Suprapubic skin (tissue), 4 donors: ENCODE data around the gene RNGTT. TPM values are rescaled to one million over a fixed set of nuclear protein-coding genes. Genes with fewer than 3 reads are reported as not detected.

ENCODE experiments used
- DNase-seq, 2 donors: peaks; one replicate each; pipeline ENCODE4 v3.0.0-alpha.2; 2019; ENCODE audit warnings: low spot score in 2 of 2
- H3K27ac ChIP-seq: fragments of 200-600 bp; sonication (generic); one replicate; pipeline ENCODE4 v1.5.1; 2019
- H3K27me3 ChIP-seq: fragments of 200-600 bp; sonication (generic); one replicate; pipeline ENCODE4 v1.5.1; 2019
- H3K36me3 ChIP-seq: fragments of 200-600 bp; sonication (generic); one replicate; pipeline ENCODE4 v1.5.1; 2019
- H3K4me1 ChIP-seq: fragments of 200-600 bp; sonication (generic); one replicate; pipeline ENCODE4 v1.5.1; 2019
- H3K4me3 ChIP-seq: fragments of 200-600 bp; sonication (generic); one replicate; pipeline ENCODE4 v1.5.1; 2019; ENCODE audit warnings: mild to moderate bottlenecking
- H3K9me3 ChIP-seq: fragments of 200-600 bp; sonication (generic); one replicate; pipeline ENCODE4 v1.5.1; 2019
- EP300 ChIP-seq: sonication (generic); formaldehyde crosslinking; IDR thresholded peaks from one replicate; pipeline ENCODE4 v1.6.1; 2017; ENCODE audit warnings: antibody characterized with exemption
- POLR2A ChIP-seq, 2 donors: fragments of 450-650 bp; IDR thresholded peaks; one replicate each; pipeline ENCODE4 v1.6.1; 2017; ENCODE audit warnings: antibody characterized with exemption in 2 of 2, mild to moderate bottlenecking in 2 of 2, moderate library complexity in 2 of 2
- POLR2AphosphoS5 ChIP-seq, 3 donors: sonication (generic); formaldehyde crosslinking; IDR thresholded peaks; one replicate each; pipeline ENCODE4 v1.6.1; 2017; ENCODE audit warnings: antibody characterized with exemption in 3 of 3
- WGBS: methylation state at CpG from one replicate; pipeline ENCODE4 v1.1.5; 2018; 5-methylcytosine and 5-hydroxymethylcytosine counted together
- total RNA-seq, 4 donors: library from RNA; depleted of rRNA; stranded (reverse); fragments of >200 nt; gene quantifications; one replicate each; pipeline ENCODE4 v1.1.0, GENCODE V29; 2016
- TF ChIP-seq, protein P1 (sequence below), 2 donors: fragments of 200-600 bp in 1 of 2; fragments of 450-650 bp in 1 of 2; sonication (generic) in 1 of 2; IDR thresholded peaks; one replicate each; pipeline ENCODE4 v1.5.1; 2016 to 2019; ENCODE audit warnings: antibody characterized with exemption in 2 of 2, mild to moderate bottlenecking in 1 of 2, moderate library complexity in 1 of 2

RNGTT gene
- total RNA-seq, 4 donors from 2014 or later: 8.6 to 13.6 (median 11.6) TPM

DNA sequence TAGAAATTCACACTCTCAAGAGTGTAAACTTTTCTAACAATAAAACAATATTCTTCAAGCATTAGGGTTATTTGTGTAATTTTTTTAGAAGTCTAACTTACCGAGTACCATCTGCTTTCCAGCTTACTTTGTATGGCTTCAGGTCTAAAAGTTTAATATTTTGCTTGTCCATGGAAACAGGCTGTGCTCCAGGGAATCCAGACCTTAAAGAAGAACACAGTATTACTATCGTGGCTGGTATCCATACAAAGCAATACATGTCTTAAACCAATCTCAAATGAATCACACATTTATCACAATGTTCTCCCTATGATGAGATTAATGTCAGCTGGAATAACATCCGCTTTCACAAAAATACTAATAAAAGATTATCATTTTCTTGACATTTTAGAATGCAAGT, 73.0 kb downstream of the RNGTT start:
- Histone ChIP-seq H3K4me1 (no peaks in the 10 kb centered on the region), H3K4me3 (no peak overlapping the region), H3K36me3 (peaks cover 27% of the 10 kb centered on the region), H3K9me3 (peaks cover under 1% of the 10 kb centered on the region), H3K27me3 (no peaks in the 10 kb centered on the region), H3K27ac (no peak overlapping the region)
- TF ChIP-seq, protein P1, sequence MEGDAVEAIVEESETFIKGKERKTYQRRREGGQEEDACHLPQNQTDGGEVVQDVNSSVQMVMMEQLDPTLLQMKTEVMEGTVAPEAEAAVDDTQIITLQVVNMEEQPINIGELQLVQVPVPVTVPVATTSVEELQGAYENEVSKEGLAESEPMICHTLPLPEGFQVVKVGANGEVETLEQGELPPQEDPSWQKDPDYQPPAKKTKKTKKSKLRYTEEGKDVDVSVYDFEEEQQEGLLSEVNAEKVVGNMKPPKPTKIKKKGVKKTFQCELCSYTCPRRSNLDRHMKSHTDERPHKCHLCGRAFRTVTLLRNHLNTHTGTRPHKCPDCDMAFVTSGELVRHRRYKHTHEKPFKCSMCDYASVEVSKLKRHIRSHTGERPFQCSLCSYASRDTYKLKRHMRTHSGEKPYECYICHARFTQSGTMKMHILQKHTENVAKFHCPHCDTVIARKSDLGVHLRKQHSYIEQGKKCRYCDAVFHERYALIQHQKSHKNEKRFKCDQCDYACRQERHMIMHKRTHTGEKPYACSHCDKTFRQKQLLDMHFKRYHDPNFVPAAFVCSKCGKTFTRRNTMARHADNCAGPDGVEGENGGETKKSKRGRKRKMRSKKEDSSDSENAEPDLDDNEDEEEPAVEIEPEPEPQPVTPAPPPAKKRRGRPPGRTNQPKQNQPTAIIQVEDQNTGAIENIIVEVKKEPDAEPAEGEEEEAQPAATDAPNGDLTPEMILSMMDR (IDR thresholded peaks at IDR 0.05): no peak
- TF ChIP-seq POLR2A (IDR thresholded peaks at IDR 0.05) (no peak), EP300 (no peak), POLR2AphosphoS5 (IDR thresholded peaks at IDR 0.05) (no peak)
- WGBS: 66% methylated on average over 3 of the region's 3 CpGs
- DNase-seq: no peak

DNA sequence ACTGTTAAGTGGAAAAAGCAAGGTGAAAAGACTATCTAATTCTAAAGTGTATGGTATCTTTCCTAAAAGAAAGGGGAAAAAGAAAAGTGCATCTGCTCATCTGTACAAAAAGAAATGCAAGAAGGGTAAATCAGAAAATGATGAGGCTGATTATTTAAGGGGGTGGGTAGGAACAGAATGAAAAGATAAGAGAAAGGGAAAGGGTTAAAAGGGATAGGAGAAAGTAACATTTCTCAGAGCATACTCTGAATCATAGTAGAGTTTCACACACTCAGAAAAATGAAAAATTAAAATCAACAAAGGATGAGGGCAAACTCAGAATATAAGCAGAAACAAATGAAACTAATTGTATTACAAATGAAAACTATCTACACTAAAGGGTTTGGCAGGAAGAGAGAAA, 79.1 kb downstream of the RNGTT start:
- peaks cover 32% of the 10 kb centered on the region for H3K36me3 ChIP-seq
- H3K27ac ChIP-seq: no peak overlapping the region
- no peaks in the 10 kb centered on the region for H3K4me1 ChIP-seq
- DNase-seq: no peak
- H3K9me3 ChIP-seq: peaks cover 7% of the 10 kb centered on the region
- H3K4me3 ChIP-seq: no peak overlapping the region
- H3K27me3 ChIP-seq: no peaks in the 10 kb centered on the region
- TF ChIP-seq EP300 (no peak), POLR2A (IDR thresholded peaks at IDR 0.05) (no peak), POLR2AphosphoS5 (IDR thresholded peaks at IDR 0.05) (no peak)
- TF ChIP-seq, protein P1 (IDR thresholded peaks at IDR 0.05): no peak

DNA sequence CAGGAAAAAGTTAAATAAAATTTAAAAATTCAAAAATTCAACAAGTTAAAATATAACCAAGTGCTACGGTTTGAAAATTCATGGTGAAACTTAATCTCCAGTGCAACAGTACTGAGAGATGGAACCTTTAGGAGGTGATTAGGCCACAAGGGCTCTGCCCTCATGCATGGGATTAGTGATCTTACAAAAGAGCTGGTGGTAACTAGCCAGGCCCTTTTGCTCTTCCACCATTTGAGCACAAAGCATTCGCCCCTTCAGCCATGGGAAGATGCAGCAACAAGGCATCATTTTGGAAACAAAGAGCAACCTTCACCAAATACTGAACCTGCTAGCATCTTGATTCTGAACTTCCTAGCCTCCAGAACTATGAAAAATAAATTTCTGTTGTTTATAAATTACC, 80.9 kb downstream of the RNGTT start:
- H3K4me1 ChIP-seq: no peaks in the 10 kb centered on the region
- no peak overlapping the region for H3K4me3 ChIP-seq
- H3K9me3 ChIP-seq: peaks cover 7% of the 10 kb centered on the region
- peaks cover 25% of the 10 kb centered on the region for H3K36me3 ChIP-seq
- DNase-seq: no peak
- H3K27ac ChIP-seq: no peak overlapping the region
- 94% methylated on average over 2 of the region's 2 CpGs for WGBS
- TF ChIP-seq, protein P1 (IDR thresholded peaks at IDR 0.05): no peak
- no peaks in the 10 kb centered on the region for H3K27me3 ChIP-seq

DNA sequence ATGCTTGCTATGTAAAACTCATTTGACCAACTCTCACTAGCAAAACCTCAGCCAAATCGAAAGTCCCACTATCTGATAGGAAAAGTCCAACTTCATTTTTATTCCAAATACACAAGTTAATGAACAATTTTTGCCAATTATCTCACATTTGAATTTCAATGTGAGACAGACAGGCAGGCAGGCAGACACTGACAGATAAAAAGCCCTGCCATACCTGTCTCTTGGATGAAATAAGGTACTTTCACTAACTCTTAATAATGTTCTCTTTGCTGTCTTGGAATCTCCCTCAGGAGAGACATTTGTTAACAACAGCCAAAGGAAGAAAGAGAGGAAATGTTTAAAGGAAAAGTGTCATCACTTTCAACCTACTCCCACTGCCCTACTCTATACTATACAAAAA, 82.0 kb downstream of the RNGTT start:
- WGBS: 55% methylated on average over 1 of the region's 1 CpG
- H3K4me1 ChIP-seq: no peaks in the 10 kb centered on the region
- no peak for DNase-seq
- H3K9me3 ChIP-seq: peaks cover 7% of the 10 kb centered on the region
- peaks cover 20% of the 10 kb centered on the region for H3K36me3 ChIP-seq
- H3K27me3 ChIP-seq: no peaks in the 10 kb centered on the region
- no peak overlapping the region for H3K4me3 ChIP-seq
- TF ChIP-seq, protein P1 (IDR thresholded peaks at IDR 0.05): no peak
- TF ChIP-seq POLR2AphosphoS5 (IDR thresholded peaks at IDR 0.05) (no peak), POLR2A (IDR thresholded peaks at IDR 0.05) (no peak), EP300 (no peak)
- H3K27ac ChIP-seq: no peak overlapping the region

DNA sequence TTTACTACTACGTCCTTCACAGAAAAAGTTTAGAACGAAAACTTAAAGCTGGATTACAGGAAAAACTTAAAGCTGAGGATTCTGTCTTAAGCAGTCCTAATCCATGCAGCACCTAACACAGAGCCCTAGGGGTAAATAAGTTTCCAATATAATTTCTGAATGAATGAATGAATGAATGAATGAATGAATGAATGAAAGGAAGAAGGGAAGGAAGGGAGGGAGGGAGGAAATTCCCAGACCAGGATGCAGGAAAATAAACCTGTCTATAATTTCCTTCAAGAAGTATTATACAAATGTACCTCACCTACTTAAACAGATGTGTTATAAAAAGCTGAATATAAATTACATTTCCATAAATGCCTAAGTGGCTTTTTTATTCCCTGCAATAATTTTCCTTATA, 83.4 kb downstream of the RNGTT start:
- no peak overlapping the region for H3K4me3 ChIP-seq
- no peak for TF ChIP-seq POLR2A (IDR thresholded peaks at IDR 0.05)
- TF ChIP-seq, protein P1 (IDR thresholded peaks at IDR 0.05): no peak
- no peak for TF ChIP-seq EP300
- TF ChIP-seq POLR2AphosphoS5 (IDR thresholded peaks at IDR 0.05): no peak
- no peak overlapping the region for H3K27ac ChIP-seq
- H3K36me3 ChIP-seq: peaks cover 9% of the 10 kb centered on the region
- peaks cover 3% of the 10 kb centered on the region for H3K9me3 ChIP-seq
- H3K27me3 ChIP-seq: no peaks in the 10 kb centered on the region
- no peaks in the 10 kb centered on the region for H3K4me1 ChIP-seq
- 96% methylated on average over 2 of the region's 2 CpGs for WGBS
- no peak for DNase-seq
